Esophagus squamous epithelium (tissue), 4 donors: Measurements from ENCODE around the gene CSF2RB.

Source experiments
- POLR2A ChIP-seq, 4 donors: fragments of 450-650 bp; IDR thresholded peaks; one replicate each; pipeline ENCODE4 v1.6.1; 2017; ENCODE audit warnings: antibody characterized with exemption in 4 of 4, mild to moderate bottlenecking in 4 of 4, moderate library complexity in 3 of 4
- TF ChIP-seq, protein P1 (sequence below), 6 experiments: fragments of 450-650 bp in 4 of 6; fragments of 200-600 bp in 2 of 6; sonication (generic) in 2 of 6; IDR thresholded peaks; one replicate each; pipeline ENCODE4 v1.5.1; 2016 to 2019; ENCODE audit warnings: antibody characterized with exemption in 6 of 6, mild to moderate bottlenecking in 4 of 6, moderate library complexity in 4 of 6

DNA sequence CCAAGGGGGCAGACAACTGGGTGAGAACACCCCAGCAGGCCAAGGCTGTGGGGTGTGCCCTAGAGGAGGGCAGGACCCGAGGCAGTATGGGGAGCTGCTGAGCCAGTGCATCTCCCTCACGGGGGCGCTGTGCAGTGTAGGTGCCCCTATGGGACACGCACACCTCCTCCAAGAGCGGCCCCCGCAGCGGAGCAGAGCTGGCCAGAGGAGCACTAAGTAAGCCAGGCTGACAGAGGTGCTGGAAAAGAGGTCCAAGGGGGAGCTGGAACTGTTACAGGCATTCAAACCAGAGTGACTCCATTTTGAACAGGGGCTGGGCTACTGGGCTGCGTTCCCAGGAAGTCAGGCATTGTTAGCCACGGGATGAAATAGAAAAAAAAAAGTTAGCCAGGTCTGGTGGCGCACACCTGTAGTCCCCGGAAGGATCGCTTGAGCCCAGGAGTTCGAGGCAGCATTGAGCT, 64.0 kb downstream of the CSF2RB start:
- TF ChIP-seq, protein P1, sequence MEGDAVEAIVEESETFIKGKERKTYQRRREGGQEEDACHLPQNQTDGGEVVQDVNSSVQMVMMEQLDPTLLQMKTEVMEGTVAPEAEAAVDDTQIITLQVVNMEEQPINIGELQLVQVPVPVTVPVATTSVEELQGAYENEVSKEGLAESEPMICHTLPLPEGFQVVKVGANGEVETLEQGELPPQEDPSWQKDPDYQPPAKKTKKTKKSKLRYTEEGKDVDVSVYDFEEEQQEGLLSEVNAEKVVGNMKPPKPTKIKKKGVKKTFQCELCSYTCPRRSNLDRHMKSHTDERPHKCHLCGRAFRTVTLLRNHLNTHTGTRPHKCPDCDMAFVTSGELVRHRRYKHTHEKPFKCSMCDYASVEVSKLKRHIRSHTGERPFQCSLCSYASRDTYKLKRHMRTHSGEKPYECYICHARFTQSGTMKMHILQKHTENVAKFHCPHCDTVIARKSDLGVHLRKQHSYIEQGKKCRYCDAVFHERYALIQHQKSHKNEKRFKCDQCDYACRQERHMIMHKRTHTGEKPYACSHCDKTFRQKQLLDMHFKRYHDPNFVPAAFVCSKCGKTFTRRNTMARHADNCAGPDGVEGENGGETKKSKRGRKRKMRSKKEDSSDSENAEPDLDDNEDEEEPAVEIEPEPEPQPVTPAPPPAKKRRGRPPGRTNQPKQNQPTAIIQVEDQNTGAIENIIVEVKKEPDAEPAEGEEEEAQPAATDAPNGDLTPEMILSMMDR (IDR thresholded peaks at IDR 0.05) = peak in 4 of 6 experiments; percentile 7 to 49 (median 34)
- no peak for TF ChIP-seq POLR2A (IDR thresholded peaks at IDR 0.05)
